Gastrocnemius medialis (tissue), 4 donors: ENCODE results near the gene CAMLG. TPM values are rescaled to one million over a fixed set of nuclear protein-coding genes. Genes with fewer than 3 reads are reported as not detected.

Experiments
- ATAC-seq, 2 donors: fragments of 150-250 bp; one replicate each; pipeline ENCODE4 v1.9.1; 2016
- DNase-seq, 2 donors: peaks; one replicate each; pipeline ENCODE4 v3.0.0-alpha.2; 2019
- H3K27ac ChIP-seq, 4 donors: fragments of 200-600 bp; sonication (generic); 1 replicate in 1 of 4; 2 replicates in 3 of 4; pipeline ENCODE4 v1.5.1; 2016 to 2018; ENCODE audit warnings: mild to moderate bottlenecking in 2 of 4, moderate library complexity in 1 of 4
- H3K27me3 ChIP-seq, 3 donors: fragments of 200-600 bp; sonication (generic) in 2 of 3; 1 replicate in 1 of 3; 2 replicates in 2 of 3; pipeline versions ENCODE4 v1.5.1 to v1.6.0; 2016 to 2019; ENCODE audit warnings: mild to moderate bottlenecking in 1 of 3, moderate library complexity in 1 of 3
- H3K36me3 ChIP-seq, 2 donors: fragments of 200-600 bp; sonication (generic) in 1 of 2; one replicate each; pipeline ENCODE4 v1.5.1; 2017 to 2018
- H3K4me1 ChIP-seq, 2 donors: fragments of 200-600 bp; sonication (generic) in 1 of 2; one replicate each; pipeline ENCODE4 v1.5.1; 2016 to 2017; ENCODE audit warnings: mild to moderate bottlenecking in 2 of 2
- H3K4me3 ChIP-seq, 4 donors: fragments of 200-600 bp; sonication (generic) in 3 of 4; 1 replicate in 1 of 4; 2 replicates in 3 of 4; pipeline ENCODE4 v1.5.1; 2016 to 2019; ENCODE audit warnings: mild to moderate bottlenecking in 2 of 4
- H3K9me3 ChIP-seq, 3 donors: fragments of 200-600 bp; sonication (generic) in 2 of 3; 1 replicate in 1 of 3; 2 replicates in 2 of 3; pipeline ENCODE4 v1.5.1; 2016 to 2019
- CTCF ChIP-seq, 5 experiments: fragments of 450-650 bp in 3 of 5; fragments of 200-600 bp in 2 of 5; sonication (generic) in 2 of 5; IDR thresholded peaks in 4 of 5; conservative IDR thresholded peaks in 1 of 5; 1 replicate in 4 of 5; 2 replicates in 1 of 5; pipeline ENCODE4 v1.5.1; 2016 to 2019; ENCODE audit warnings: antibody characterized with exemption in 5 of 5, mild to moderate bottlenecking in 3 of 5, moderate library complexity in 3 of 5
- POLR2A ChIP-seq, 2 donors: fragments of 450-650 bp; IDR thresholded peaks; one replicate each; pipeline ENCODE4 v1.6.1; 2017; ENCODE audit warnings: antibody characterized with exemption in 2 of 2, mild to moderate bottlenecking in 2 of 2, moderate library complexity in 2 of 2
- in situ Hi-C, 4 donors: fragments of 200-750 bp; cut with MboI; loops; one replicate each; pipeline versions ENCODE4 v1.15.0 to v1.8.0; 2017; ENCODE audit warnings: low sequenced_read_pairs in 4 of 4
- intact Hi-C: fragments of 100-400 bp; cut with DNase I; formaldehyde crosslinking; loops from one replicate; pipeline ENCODE4 v1.15.1; 2023; ENCODE audit warnings: low total_unique reads
- total RNA-seq, 4 donors: library from RNA; depleted of rRNA; stranded (reverse); fragments of >200 nt; gene quantifications; one replicate each; pipeline versions ENCODE4 v1.1.0 to v1.2.3, GENCODE V29; 2016

CAMLG gene
- total RNA-seq, 4 donors from 2014 or later, result 30.8 to 51.6 (median 39.2) TPM

- Histone ChIP-seq H3K27ac (no peak overlapping the region), H3K27me3 (no peaks in the 10 kb centered on the region), H3K4me1 (no peaks in the 10 kb centered on the region), H3K36me3 (peaks cover 5 to 97% of the 10 kb centered on the region in 2 donors), H3K9me3 (no peaks in the 10 kb centered on the region), H3K4me3 (no peak overlapping the region)
- in situ Hi-C loops (loop anchor here in 1 of 4 donors (25.0 kb wide), 1 partner anchor 143 kb away; the partner anchor contains the start of gene PCBD2), intact Hi-C loops (no loop called here)
- no peak for ATAC-seq
- DNase-seq, result no peak
- no peak for TF ChIP-seq POLR2A (IDR thresholded peaks at IDR 0.05)
- no peak for TF ChIP-seq CTCF (IDR thresholded peaks at IDR 0.05 in 4 of 5, conservative IDR thresholded peaks at IDR 0.05 in 1 of 5)
Measured at GRCh38 chr5:134769206-134769605, 30.9 kb downstream of the CAMLG start.

DNA sequence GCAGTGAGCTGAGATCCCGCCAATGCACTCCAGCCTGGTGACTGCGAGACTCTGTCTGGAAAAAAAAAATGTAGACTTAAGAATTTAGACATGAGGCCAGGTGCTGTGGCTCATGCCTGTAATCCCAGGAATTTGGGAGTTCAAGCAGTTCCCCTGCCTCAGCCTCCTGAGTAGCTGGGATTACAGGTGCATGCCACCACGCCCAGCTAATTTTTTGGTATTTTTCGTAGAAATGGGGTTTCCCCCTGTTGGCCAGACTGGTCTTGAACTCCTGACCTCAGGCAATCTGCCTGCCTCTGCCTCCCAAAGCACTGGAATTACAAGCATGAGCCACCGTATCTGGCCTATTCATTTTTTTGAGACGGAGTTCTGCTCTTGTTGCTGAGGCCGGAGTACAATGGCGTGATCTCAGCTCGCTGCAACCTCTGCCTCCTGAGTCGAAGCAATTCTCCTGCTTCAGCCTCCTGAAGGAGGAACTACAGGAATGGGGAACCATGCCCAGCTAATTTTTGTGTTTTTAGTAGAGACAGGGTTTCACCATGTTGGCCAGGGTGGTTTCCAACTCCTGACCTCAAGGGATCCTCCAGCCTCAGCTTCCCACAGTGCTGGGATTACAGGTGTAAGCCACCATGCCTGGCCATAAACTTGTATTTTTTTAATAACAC lies 34.2 kb downstream of the CAMLG start:
- intact Hi-C loops, result no loop called here
- TF ChIP-seq CTCF (IDR thresholded peaks at IDR 0.05 in 4 of 5, conservative IDR thresholded peaks at IDR 0.05 in 1 of 5), result no peak
- no peak for TF ChIP-seq POLR2A (IDR thresholded peaks at IDR 0.05)

GRCh38 chr5:134777366-134777765 lies 39.0 kb downstream of the CAMLG start:
- no peak for ATAC-seq

More for the DNA sequence above, 34.2 kb downstream of the CAMLG start:
- in situ Hi-C loops, result loop anchor here in 1 of 4 donors (25.0 kb wide), 1 partner anchor 140 kb away; the partner anchor contains the start of gene PCBD2
- Histone ChIP-seq H3K9me3 (no peaks in the 10 kb centered on the region), H3K4me1 (no peaks in the 10 kb centered on the region), H3K27me3 (no peaks in the 10 kb centered on the region), H3K4me3 (no peak overlapping the region), H3K36me3 (peaks cover 5 to 94% of the 10 kb centered on the region in 2 donors), H3K27ac (no peak overlapping the region)
- DNase-seq, result no peak
- no peak for ATAC-seq

DNA sequence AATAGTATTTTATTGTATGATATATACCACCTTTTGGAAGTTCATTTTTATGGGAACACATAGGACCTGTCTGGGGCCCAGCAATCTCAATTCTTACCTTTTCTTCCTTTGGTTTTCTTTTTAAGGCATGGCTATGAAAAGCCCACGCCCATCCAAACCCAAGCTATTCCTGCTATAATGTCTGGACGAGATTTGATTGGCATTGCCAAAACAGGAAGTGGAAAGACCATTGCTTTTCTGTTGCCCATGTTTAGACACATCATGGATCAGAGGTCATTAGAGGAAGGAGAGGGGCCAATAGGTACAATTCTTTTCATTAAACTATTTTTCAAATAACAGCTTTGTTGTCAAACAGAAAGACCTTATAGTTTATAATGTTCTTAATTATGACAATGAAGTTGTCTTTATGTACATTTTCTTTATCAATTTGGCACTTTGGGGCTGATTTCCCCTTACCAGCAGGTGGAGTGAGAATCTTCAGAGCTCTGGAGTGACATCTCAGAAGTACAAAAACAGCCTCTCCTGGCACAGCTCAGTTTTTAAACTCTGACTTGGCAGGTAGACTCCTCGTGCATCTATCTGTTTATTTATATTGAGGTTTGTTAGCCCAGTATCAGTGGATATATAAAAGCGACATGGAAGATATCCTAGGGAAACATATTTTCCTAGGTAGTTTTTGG lies 46.0 kb downstream of the CAMLG start:
- Histone ChIP-seq H3K9me3 (no peaks in the 10 kb centered on the region), H3K27me3 (no peaks in the 10 kb centered on the region), H3K4me3 (no peak overlapping the region), H3K36me3 (peaks cover 0 to 97% of the 10 kb centered on the region in 2 donors), H3K4me1 (no peaks in the 10 kb centered on the region), H3K27ac (no peak overlapping the region)
- no peak for ATAC-seq
- TF ChIP-seq POLR2A (IDR thresholded peaks at IDR 0.05) (no peak), CTCF (IDR thresholded peaks at IDR 0.05 in 4 of 5, conservative IDR thresholded peaks at IDR 0.05 in 1 of 5) (no peak)
- in situ Hi-C loops, result no loop called here
- no peak for DNase-seq
- intact Hi-C loops, result no loop called here

More at GRCh38 chr5:134777366-134777765, 39.0 kb downstream of the CAMLG start:
- Histone ChIP-seq H3K4me3 (no peak overlapping the region), H3K36me3 (peaks cover 0 to 97% of the 10 kb centered on the region in 2 donors), H3K9me3 (no peaks in the 10 kb centered on the region), H3K27me3 (no peaks in the 10 kb centered on the region), H3K27ac (no peak overlapping the region), H3K4me1 (no peaks in the 10 kb centered on the region)
- in situ Hi-C loops, result no loop called here
- DNase-seq, result no peak
- TF ChIP-seq POLR2A (IDR thresholded peaks at IDR 0.05) (no peak), CTCF (IDR thresholded peaks at IDR 0.05 in 4 of 5, conservative IDR thresholded peaks at IDR 0.05 in 1 of 5) (no peak)
- intact Hi-C loops, result no loop called here
